A549 (cell line): Measurements from ENCODE around the gene TMOD2. TPM values are rescaled to one million over a fixed set of nuclear protein-coding genes. Genes with fewer than 3 reads are reported as not detected.
A peak's percentile ranks its signal among the peaks of the same experiment; 100 is the strongest.

Experiments
- ATAC-seq, 2 experiments: fragments of 200-7000 bp in 1 of 2; fragments of >200 bp in 1 of 2; cut with Nextera tagmentation in 1 of 2; cut with Tn5 transposase in 1 of 2; 3 replicates each; pipeline versions ENCODE4 v1.8.0 to v1.9.1; 2018 to 2020; ENCODE audit warnings: mild to moderate bottlenecking in 1 of 2, moderate library complexity in 1 of 2
- CTCF ChIA-PET: fragments of 300-600 bp; sonication (Branson Sonifier 250); formaldehyde crosslinking; extraction: SDS; loops from one replicate; lab custom pipeline; 2021; ENCODE audit warnings: antibody characterized with exemption, inconsistent platforms; lab: Yijun Ruan, JAX
- POLR2A ChIA-PET: fragments of 350-600 bp; formaldehyde crosslinking; extraction: SDS; loops from one replicate; lab custom pipeline; 2021; ENCODE audit warnings: antibody characterized with exemption, inconsistent platforms; lab: Yijun Ruan, JAX
- DNase-seq, 2 experiments: peaks; one replicate each; pipeline versions ENCODE4 v3.0.0 to v3.0.0-alpha.2; 2011 to 2016; ENCODE audit warnings: low read depth in 1 of 2, low spot score in 1 of 2
- FAIRE-seq: peaks from 2 replicates; lab custom pipeline; 2011; peaks lifted over from hg19 to GRCh38; lab: Jason Lieb, UNC
- H3K27ac ChIP-seq, 2 experiments: fragments of >200 bp; sonication (Bioruptor Twin); formaldehyde crosslinking; 3 replicates each; pipeline ENCODE4 v1.5.1; 2016 to 2017
- H3K4me1 ChIP-seq: fragments of >200 bp; sonication (Bioruptor Twin); formaldehyde crosslinking; 3 replicates; pipeline ENCODE4 v1.6.1; 2016
- H3K4me2 ChIP-seq: fragments of >200 bp; sonication (Bioruptor Twin); formaldehyde crosslinking; 3 replicates; pipeline ENCODE4 v1.6.1; 2016
- H3K4me3 ChIP-seq: fragments of >200 bp; sonication (Bioruptor Twin); formaldehyde crosslinking; 3 replicates; pipeline ENCODE4 v1.5.1; 2016
- H3K9me3 ChIP-seq: fragments of >200 bp; sonication (Bioruptor Twin); formaldehyde crosslinking; 3 replicates; pipeline ENCODE4 v1.6.1; 2016
- BHLHE40 ChIP-seq: IDR thresholded peaks from 2 replicates; pipeline ENCODE4 v1.6.1; 2012; ENCODE audit warnings: low read depth, low read length, inconsistent platforms
- CBX2 ChIP-seq: fragments of 200-600 bp; sonication (generic); IDR thresholded peaks from 2 replicates; pipeline ENCODE4 v1.6.1; 2016; ENCODE audit warnings: low read depth, mild to moderate bottlenecking, borderline replicate concordance
- CHD2 ChIP-seq: fragments of 150-350 bp; IDR thresholded peaks from 2 replicates; pipeline ENCODE4 v1.6.1; 2014; ENCODE audit warnings: low read length; ENCODE audit not compliant: partially characterized antibody
- EHF ChIP-seq: fragments of 250-450 bp; sonication (Bioruptor Pico); IDR thresholded peaks from 2 replicates; pipeline ENCODE4 v1.5.0; 2020; ENCODE audit warnings: mild to moderate bottlenecking
- FOSB ChIP-seq: fragments of 250-450 bp; sonication (Bioruptor Pico); IDR thresholded peaks from 2 replicates; pipeline ENCODE4 v1.5.0; 2020; ENCODE audit warnings: mild to moderate bottlenecking, moderate library complexity
- FOSL2 ChIP-seq, 2 experiments: fragments of 450-650 bp in 1 of 2; fragments of >200 bp in 1 of 2; sonication (Bioruptor Twin) in 1 of 2; formaldehyde crosslinking; IDR thresholded peaks; 2 replicates each; pipeline versions ENCODE4 v1.5.0 to v1.6.1; 2016 to 2020; ENCODE audit warnings: mild to moderate bottlenecking in 1 of 2, moderate library complexity in 1 of 2
- FOXS1 ChIP-seq: fragments of 250-450 bp; sonication (Bioruptor Pico); IDR thresholded peaks from 2 replicates; pipeline ENCODE4 v1.5.0; 2020; ENCODE audit warnings: mild to moderate bottlenecking, moderate library complexity
- JUN ChIP-seq, 2 experiments: fragments of >200 bp; sonication (Bioruptor Twin); formaldehyde crosslinking; IDR thresholded peaks; 2 replicates in 1 of 2; 3 replicates in 1 of 2; pipeline ENCODE4 v1.6.1; 2016 to 2017
- KDM5A ChIP-seq: fragments of 200-600 bp; sonication (generic); IDR thresholded peaks from 2 replicates; pipeline ENCODE4 v1.6.1; 2016; ENCODE audit warnings: antibody characterized with exemption, mild to moderate bottlenecking
- MAFK ChIP-seq: fragments of 450-650 bp; IDR thresholded peaks from 2 replicates; pipeline ENCODE4 v1.6.1; 2014; ENCODE audit not compliant: partially characterized antibody
- MYC ChIP-seq: IDR thresholded peaks from 2 replicates; pipeline ENCODE4 v1.6.1; 2012; ENCODE audit warnings: mild to moderate bottlenecking, inconsistent platforms, low read length, improper control_type of control experiment, borderline replicate concordance
- NFE2L2 ChIP-seq: fragments of 150-350 bp; conservative IDR thresholded peaks from 2 replicates; pipeline ENCODE4 v1.6.1; 2014; ENCODE audit warnings: low read length
- NPAS2 ChIP-seq: fragments of 250-450 bp; sonication (Bioruptor Pico); IDR thresholded peaks from 2 replicates; pipeline ENCODE4 v1.8.0; 2022; ENCODE audit warnings: mild to moderate bottlenecking, moderate library complexity, borderline replicate concordance
- NR3C1 ChIP-seq: fragments of >200 bp; sonication (Bioruptor Twin); formaldehyde crosslinking; IDR thresholded peaks from 3 replicates; pipeline ENCODE4 v1.6.1; 2017
- POLR2A ChIP-seq: IDR thresholded peaks from 2 replicates; pipeline ENCODE4 v1.6.1; 2012; ENCODE audit warnings: mild to moderate bottlenecking, low read length
- RAD21 ChIP-seq, 2 experiments: fragments of >200 bp in 1 of 2; sonication (Bioruptor Twin) in 1 of 2; formaldehyde crosslinking in 1 of 2; IDR thresholded peaks in 1 of 2; conservative IDR thresholded peaks in 1 of 2; 2 replicates in 1 of 2; 3 replicates in 1 of 2; pipeline ENCODE4 v1.6.1; 2012 to 2018; ENCODE audit warnings: inconsistent platforms in 1 of 2
- RARB ChIP-seq: fragments of 250-450 bp; sonication (Bioruptor Pico); IDR thresholded peaks from 2 replicates; pipeline ENCODE4 v1.8.0; 2021; ENCODE audit warnings: mild to moderate bottlenecking, moderate library complexity
- RCOR1 ChIP-seq: fragments of 150-350 bp; IDR thresholded peaks from 2 replicates; pipeline ENCODE4 v1.6.1; 2014; ENCODE audit warnings: antibody characterized with exemption, low read length, low read depth
- RFX5 ChIP-seq: fragments of 450-650 bp; IDR thresholded peaks from 2 replicates; pipeline ENCODE4 v1.7.1; 2014; ENCODE audit warnings: antibody characterized with exemption, mild to moderate bottlenecking, moderate library complexity
- RNF2 ChIP-seq: fragments of 200-600 bp; sonication (generic); IDR thresholded peaks from 2 replicates; pipeline ENCODE4 v1.6.1; 2016; ENCODE audit warnings: low read depth, mild to moderate bottlenecking, antibody characterized with exemption, moderate library complexity, borderline replicate concordance
- SMC3 ChIP-seq: fragments of >200 bp; sonication (Bioruptor Twin); formaldehyde crosslinking; IDR thresholded peaks from 3 replicates; pipeline ENCODE4 v1.6.1; 2018; ENCODE audit warnings: inconsistent platforms
- ZSCAN20 ChIP-seq: fragments of 250-450 bp; sonication (Bioruptor Pico); IDR thresholded peaks from 2 replicates; pipeline ENCODE4 v1.8.0; 2022; ENCODE audit warnings: mild to moderate bottlenecking, moderate library complexity
- WGBS: methylation state at CpG from one replicate; pipeline ENCODE4 v1.1.6; 2017; ENCODE audit errors: missing lambda C conversion rate; 5-methylcytosine and 5-hydroxymethylcytosine counted together
- polyA plus RNA-seq, 4 experiments: library from polyadenylated mRNA; depleted of rRNA in 3 of 4; stranded (reverse); fragments of >200 nt; fragmentation: RNase III in 1 of 4; extraction: RNeasy Plus Mini Kit Qiagen cat#74134 plus additional on column Dnase treatment in 1 of 4; gene quantifications; 2 replicates in 3 of 4; 3 replicates in 1 of 4; pipeline ENCODE4 v1.2.3, GENCODE V29; 2011 to 2017
- TF ChIP-seq, protein P1 (sequence below): fragments of >200 bp; sonication (Bioruptor Twin); formaldehyde crosslinking; IDR thresholded peaks from 3 replicates; pipeline ENCODE4 v1.6.1; 2016
- TF ChIP-seq, protein P2 (sequence below): IDR thresholded peaks from 2 replicates; pipeline ENCODE4 v1.6.1; 2012
- TF ChIP-seq, protein P3 (sequence below): fragments of 250-450 bp; sonication (Bioruptor Pico); IDR thresholded peaks from 2 replicates; pipeline ENCODE4 v1.5.0; 2021; ENCODE audit warnings: mild to moderate bottlenecking, moderate library complexity, borderline replicate concordance

Gene TMOD2
- polyA plus RNA-seq, 2 of the 4 experiments (the other 2 are of a cell fraction), result 2.1 to 2.5 TPM

DNA sequence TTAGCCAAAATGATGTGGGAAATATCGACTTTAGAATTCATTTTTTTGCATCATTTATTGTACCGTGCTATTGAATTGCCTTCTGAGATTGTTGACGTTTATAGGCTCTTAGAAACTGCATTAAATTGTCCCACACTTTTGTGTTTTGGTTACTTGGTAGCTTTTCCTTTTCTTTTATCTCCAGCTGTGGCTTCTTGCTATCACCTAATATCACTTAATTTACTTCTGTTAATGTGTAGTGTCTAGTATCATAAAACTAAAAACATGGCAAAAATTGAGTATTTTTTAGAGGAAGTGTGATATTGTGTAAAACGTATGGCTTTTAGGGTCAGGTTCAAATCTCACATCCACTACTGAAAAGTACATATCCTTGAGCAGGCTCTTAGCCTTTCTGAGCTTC is 89.3 kb downstream of the TMOD2 start (continued):
- TF ChIP-seq, protein P1, sequence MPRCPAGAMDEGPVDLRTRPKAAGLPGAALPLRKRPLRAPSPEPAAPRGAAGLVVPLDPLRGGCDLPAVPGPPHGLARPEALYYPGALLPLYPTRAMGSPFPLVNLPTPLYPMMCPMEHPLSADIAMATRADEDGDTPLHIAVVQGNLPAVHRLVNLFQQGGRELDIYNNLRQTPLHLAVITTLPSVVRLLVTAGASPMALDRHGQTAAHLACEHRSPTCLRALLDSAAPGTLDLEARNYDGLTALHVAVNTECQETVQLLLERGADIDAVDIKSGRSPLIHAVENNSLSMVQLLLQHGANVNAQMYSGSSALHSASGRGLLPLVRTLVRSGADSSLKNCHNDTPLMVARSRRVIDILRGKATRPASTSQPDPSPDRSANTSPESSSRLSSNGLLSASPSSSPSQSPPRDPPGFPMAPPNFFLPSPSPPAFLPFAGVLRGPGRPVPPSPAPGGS, result no peak

DNA sequence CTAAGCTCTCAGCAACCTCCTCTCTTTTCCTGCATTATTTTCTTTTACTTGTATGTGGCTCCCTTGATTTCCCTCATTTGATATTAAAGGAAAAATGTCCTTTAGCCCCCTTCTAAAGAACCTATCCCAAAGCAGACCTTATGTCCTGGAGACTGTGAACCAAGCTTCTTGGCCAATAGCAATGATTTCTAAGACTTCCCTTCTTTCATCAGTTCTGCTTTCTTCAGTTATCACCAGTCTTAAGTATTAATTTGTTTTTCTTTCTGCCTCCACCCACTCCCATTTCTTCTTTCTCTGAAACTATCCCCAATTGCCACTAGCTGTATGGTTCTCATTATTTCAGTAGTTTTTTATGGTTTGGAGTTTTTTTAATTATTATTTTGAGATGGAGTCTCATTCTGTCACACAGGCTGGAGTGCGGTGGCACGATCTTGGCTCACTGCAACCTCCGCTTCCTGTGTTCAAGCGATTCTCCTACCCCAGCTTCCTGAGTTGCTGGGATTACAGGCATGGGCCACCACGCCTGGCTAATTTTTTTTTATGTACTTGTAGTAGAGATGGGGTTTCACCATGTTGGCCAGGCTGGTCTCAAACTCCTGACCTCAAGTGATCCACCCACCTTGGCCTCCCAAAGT is 90.1 kb downstream of the TMOD2 start:
- POLR2A ChIA-PET, result no interaction called here
- H3K4me2 ChIP-seq, result peak overlapping the region; percentile 71

DNA sequence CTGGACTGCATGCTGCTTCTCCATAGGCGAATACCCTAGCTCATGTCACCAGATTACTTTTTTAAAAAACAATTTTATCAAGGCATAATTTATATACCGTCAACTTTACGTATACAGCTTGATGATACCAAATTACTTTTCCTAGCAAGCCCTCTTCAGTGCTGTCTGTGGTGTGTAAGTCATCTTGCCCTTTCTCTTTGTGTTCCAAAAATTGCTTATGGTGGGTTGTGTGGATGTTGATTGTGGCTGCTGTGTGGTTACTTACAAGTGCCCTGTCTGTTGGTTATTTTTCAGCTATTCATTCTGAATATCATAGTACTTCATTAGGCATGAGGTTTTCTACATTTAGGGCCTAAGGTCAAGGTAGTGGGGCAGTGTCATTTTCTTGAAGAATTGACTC is 90.9 kb downstream of the TMOD2 start:
- H3K27ac ChIP-seq, result peak overlapping the region; percentile 73 to 85
- no peaks in the 10 kb centered on the region for H3K9me3 ChIP-seq
- TF ChIP-seq FOSL2 (IDR thresholded peaks at IDR 0.05), result no peak
- TF ChIP-seq FOSL2 (CRISPR knock-in tag; IDR thresholded peaks at IDR 0.05), result no peak
- TF ChIP-seq RAD21 (conservative IDR thresholded peaks at IDR 0.05 in 1 of 2, IDR thresholded peaks at IDR 0.05 in 1 of 2), result no peak
- no peak for TF ChIP-seq RCOR1
- TF ChIP-seq RNF2, result no peak
- no peak for TF ChIP-seq RFX5
- TF ChIP-seq MYC, result no peak
- TF ChIP-seq, protein P2, sequence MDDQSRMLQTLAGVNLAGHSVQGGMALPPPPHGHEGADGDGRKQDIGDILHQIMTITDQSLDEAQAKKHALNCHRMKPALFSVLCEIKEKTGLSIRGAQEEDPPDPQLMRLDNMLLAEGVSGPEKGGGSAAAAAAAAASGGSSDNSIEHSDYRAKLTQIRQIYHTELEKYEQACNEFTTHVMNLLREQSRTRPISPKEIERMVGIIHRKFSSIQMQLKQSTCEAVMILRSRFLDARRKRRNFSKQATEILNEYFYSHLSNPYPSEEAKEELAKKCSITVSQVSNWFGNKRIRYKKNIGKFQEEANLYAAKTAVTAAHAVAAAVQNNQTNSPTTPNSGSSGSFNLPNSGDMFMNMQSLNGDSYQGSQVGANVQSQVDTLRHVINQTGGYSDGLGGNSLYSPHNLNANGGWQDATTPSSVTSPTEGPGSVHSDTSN, result no peak
- no peak overlapping the region for H3K4me3 ChIP-seq
- POLR2A ChIA-PET, result no interaction called here
- H3K4me2 ChIP-seq, result peak overlapping the region; percentile 71
- DNase-seq (no peak), FAIRE-seq (no peak), ATAC-seq (no peak)
- CTCF ChIA-PET, result interaction anchor here (0.8 to 2.3 kb wide), 11 partner anchors 9 to 366 kb away, joined by 3 to 13 read pairs (median 5); no protein-coding TSS in a partner anchor
- peaks cover 92% of the 10 kb centered on the region for H3K4me1 ChIP-seq
- 92% methylated on average over 3 of the region's 3 CpGs for WGBS

More for the DNA sequence above, 90.1 kb downstream of the TMOD2 start:
- H3K4me3 ChIP-seq, result no peak overlapping the region
- ATAC-seq, result no peak
- H3K27ac ChIP-seq, result peak overlapping the region; percentile 73 to 85; a peak in 4 of 6 replicates
- no peaks in the 10 kb centered on the region for H3K9me3 ChIP-seq
- peaks cover 92% of the 10 kb centered on the region for H3K4me1 ChIP-seq
- TF ChIP-seq, protein P3, sequence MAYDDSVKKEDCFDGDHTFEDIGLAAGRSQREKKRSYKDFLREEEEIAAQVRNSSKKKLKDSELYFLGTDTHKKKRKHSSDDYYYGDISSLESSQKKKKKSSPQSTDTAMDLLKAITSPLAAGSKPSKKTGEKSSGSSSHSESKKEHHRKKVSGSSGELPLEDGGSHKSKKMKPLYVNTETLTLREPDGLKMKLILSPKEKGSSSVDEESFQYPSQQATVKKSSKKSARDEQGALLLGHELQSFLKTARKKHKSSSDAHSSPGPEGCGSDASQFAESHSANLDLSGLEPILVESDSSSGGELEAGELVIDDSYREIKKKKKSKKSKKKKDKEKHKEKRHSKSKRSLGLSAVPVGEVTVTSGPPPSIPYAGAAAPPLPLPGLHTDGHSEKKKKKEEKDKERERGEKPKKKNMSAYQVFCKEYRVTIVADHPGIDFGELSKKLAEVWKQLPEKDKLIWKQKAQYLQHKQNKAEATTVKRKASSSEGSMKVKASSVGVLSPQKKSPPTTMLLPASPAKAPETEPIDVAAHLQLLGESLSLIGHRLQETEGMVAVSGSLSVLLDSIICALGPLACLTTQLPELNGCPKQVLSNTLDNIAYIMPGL (CRISPR knock-in tag), result no peak
- TF ChIP-seq BHLHE40, result no peak
- no peak for TF ChIP-seq POLR2A
- no peak for TF ChIP-seq CHD2
- no peak for TF ChIP-seq FOSB (CRISPR knock-in tag)
- TF ChIP-seq FOSL2 (IDR thresholded peaks at IDR 0.05), result no peak
- no peak for TF ChIP-seq FOSL2 (CRISPR knock-in tag; IDR thresholded peaks at IDR 0.05)
- no peak for TF ChIP-seq NR3C1
- no peak for TF ChIP-seq KDM5A
- no peak for TF ChIP-seq JUN (IDR thresholded peaks at IDR 0.05)
- TF ChIP-seq, protein P2, result no peak
- no peak for TF ChIP-seq FOXS1 (CRISPR knock-in tag)
- TF ChIP-seq RAD21 (conservative IDR thresholded peaks at IDR 0.05 in 1 of 2, IDR thresholded peaks at IDR 0.05 in 1 of 2), result no peak
- no peak for TF ChIP-seq RARB (CRISPR knock-in tag)
- TF ChIP-seq NPAS2 (CRISPR knock-in tag), result no peak
- TF ChIP-seq NFE2L2, result no peak
- no peak for TF ChIP-seq MAFK
- TF ChIP-seq SMC3, result no peak
- no peak for TF ChIP-seq ZSCAN20 (CRISPR knock-in tag)
- no peak for TF ChIP-seq CBX2
- TF ChIP-seq EHF, result no peak
- CTCF ChIA-PET, result interaction anchor here (0.9 to 2.3 kb wide), 8 partner anchors 12 to 76 kb away, joined by 3 to 8 read pairs (median 5); partner anchors contain the start of gene TMOD3
- DNase-seq, result no peak
- WGBS, result 90% methylated on average over 5 of the region's 5 CpGs
- no peak for FAIRE-seq
